ENCODE data around the gene KIAA1755.

DNA sequence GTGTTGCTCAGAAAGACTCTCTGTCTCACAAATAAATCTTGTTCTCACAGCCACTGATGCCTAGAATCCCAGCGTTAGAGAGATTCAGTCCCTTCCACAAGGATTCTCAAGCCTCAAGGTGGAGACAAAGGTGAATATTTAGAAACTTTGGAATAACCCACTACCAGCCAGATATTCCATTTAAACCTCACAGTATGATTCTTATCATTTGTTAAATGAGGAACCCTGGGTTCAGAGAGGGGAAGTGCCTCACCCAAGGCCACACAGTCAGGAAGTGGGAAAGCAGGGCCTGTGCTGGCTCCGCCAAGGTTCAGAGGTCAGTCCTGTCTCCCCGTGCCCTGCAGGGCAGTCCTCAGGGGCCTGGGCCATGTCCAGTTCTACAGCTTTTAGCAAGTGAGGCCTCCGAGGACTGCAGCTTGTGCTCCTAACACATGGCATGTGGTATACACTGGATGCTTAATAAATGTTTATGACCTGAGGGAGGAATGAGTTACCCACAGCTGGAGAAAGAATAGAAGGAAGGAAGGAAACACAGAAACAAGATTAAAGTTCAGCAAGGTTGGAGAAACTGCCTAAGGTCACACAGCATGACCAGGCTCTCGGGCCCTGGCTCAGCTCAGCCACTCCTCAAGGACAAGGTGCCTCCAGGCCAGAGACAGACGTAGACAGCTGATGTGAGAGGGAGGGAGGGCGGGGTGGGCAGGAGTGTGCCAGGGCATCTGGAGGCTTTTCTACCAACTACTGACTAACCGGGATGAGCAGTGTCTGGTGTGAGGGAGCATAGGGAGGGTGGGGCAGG lies 91.5 kb downstream of the KIAA1755 start:
- TF ChIP-seq, protein P1, sequence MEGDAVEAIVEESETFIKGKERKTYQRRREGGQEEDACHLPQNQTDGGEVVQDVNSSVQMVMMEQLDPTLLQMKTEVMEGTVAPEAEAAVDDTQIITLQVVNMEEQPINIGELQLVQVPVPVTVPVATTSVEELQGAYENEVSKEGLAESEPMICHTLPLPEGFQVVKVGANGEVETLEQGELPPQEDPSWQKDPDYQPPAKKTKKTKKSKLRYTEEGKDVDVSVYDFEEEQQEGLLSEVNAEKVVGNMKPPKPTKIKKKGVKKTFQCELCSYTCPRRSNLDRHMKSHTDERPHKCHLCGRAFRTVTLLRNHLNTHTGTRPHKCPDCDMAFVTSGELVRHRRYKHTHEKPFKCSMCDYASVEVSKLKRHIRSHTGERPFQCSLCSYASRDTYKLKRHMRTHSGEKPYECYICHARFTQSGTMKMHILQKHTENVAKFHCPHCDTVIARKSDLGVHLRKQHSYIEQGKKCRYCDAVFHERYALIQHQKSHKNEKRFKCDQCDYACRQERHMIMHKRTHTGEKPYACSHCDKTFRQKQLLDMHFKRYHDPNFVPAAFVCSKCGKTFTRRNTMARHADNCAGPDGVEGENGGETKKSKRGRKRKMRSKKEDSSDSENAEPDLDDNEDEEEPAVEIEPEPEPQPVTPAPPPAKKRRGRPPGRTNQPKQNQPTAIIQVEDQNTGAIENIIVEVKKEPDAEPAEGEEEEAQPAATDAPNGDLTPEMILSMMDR (IDR thresholded peaks at IDR 0.05) = no peak
- TF ChIP-seq POLR2A (IDR thresholded peaks at IDR 0.05) = no peak
